GM21576 (cell line): ENCODE results near the gene HAUS3.

ENCODE experiments used
- ATAC-seq: cut with Tn5 transposase; IDR thresholded peaks from one replicate; pipeline ENCODE4 v1.9.1; 2021; ENCODE audit warnings: mild to moderate bottlenecking, moderate library complexity; ENCODE audit not compliant: unreplicated experiment

HAUS3 gene

GRCh38 chr4:2264481-2265041 is 22.6 kb upstream of the HAUS3 start:
- no peak for ATAC-seq

GRCh38 chr4:2263926-2264321 is 22.0 kb upstream of the HAUS3 start:
- no peak for ATAC-seq

- ATAC-seq: no peak
Observed at GRCh38 chr4:2262944-2263250, 21.0 kb upstream of the HAUS3 start.

DNA sequence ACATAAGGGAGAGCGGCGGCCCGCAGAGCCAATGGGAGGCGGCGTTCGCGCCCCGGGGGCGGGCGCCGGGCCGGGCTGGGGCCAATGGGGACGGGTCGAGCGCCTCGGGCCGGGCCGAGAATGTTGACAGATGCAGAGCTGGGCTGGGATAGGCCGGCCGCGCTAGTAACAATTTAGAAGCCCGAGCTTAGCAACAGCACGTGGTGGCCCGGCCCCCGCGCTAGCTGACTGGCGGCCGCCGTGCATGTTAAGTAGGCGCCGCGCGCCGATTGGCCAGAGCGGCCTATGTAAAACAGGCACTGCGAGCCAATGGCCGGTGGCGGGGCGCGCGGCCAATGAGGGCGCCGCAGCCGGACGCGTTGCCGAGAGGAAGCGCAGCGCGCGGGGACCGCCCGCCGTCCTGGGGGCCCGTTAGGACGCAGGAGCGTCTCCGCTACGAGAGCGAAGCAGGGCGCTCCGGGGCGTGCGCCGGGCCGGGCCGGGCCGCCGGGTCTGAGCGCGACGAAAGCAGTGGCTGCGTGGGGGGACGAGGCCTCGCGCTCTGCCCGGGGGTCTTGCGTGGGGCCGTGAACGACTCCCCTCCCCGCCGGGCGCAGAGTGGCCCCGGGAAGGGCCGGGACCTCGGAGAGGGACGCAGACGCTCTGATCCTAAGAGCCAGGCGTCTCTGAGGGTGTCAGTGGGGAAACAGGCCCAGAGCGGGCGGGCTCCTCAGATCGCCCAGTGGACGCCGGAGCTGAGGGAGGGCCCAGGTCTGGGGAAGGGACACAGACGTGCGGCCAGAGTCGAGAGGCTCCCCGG is 20.4 kb upstream of the HAUS3 start:
- ATAC-seq: peak; percentile 86

GRCh38 chr4:2261853-2262144 is 19.9 kb upstream of the HAUS3 start, which contains the start of gene MXD4:
TSS of gene MXD4 (minus strand) at chr4:2262109. CDS start at chr4:2261980, 129 bp downstream.
- no peak for ATAC-seq

DNA sequence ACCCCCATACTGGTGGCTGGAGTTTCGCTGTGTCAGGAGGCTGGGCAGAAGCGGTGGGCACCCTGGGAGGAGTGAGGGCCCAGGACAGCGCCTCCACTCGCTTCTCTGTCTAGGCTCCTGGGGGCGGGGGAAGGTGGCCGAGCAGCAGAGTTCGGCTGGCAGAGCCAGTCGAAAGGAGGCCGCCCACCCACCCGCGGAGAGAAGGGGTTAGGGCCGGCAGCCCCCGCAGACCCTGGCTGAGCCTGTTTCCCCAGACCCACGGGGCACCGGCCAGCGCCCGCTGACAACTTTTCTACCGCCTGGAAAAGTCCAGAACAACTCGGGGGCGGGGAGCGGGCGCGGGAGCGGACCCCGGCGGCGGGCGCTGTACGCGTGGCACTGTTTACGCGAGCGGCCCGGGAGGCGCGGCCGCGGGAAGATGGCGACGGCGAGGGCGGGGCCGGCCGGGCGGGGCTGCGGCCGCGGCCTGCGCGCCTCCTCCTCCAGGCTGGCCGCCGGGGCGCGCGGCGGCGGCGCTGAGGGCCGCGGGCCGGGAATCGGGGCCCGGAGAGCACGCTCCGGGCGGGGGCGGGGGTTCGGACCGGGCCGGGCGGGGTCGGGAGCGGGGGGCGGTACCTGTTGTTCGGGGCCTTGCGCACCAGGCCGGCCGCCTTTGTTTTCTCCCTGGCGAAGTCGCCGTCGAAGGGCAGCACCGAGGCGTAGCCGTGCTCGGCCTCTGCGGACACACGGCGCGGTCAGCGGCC is 19.4 kb upstream of the HAUS3 start:
- peak; percentile 19 for ATAC-seq

- ATAC-seq: no peak
Observed at GRCh38 chr4:2260344-2261109, 18.6 kb upstream of the HAUS3 start.

GRCh38 chr4:2259541-2260343 is 17.8 kb upstream of the HAUS3 start:
- no peak for ATAC-seq

GRCh38 chr4:2259036-2259540 is 17.2 kb upstream of the HAUS3 start:
- ATAC-seq: no peak

- no peak for ATAC-seq
Observed at GRCh38 chr4:2258091-2259035, 16.4 kb upstream of the HAUS3 start.

DNA sequence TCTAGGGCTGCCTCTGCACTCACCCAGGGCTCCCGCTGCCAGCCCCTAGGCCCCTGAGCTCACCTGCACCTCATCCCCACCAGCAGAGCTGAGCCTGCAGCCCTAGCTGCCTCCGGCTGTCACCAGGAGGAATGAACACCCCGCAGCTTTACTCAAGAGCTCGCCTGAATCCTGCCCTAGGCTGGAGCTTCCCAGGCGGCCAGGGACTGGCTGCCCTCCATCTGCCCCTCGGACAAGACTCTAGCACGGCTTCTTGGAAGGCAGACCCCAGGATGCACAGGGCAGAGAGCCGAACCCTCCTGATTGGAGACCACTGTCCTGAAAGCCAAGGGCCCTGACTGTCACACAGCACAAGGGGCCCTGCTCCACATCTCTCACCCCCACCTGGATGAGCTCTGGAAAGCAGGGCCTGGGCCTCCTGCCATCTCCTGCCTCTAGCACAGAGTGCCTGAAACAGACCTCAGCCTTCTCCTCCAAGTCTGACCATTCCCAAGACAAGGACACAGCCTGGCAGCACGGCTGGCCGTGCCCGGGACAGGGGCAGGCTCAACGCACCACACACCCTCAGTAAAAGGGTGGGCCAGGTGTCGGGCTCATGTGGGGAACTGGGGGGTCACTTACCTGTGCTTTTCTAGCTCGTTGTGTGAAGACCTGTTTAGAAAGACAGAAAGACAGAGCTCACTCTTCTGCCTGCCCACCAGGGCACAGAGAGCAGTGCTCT is 15.6 kb upstream of the HAUS3 start:
- no peak for ATAC-seq

DNA sequence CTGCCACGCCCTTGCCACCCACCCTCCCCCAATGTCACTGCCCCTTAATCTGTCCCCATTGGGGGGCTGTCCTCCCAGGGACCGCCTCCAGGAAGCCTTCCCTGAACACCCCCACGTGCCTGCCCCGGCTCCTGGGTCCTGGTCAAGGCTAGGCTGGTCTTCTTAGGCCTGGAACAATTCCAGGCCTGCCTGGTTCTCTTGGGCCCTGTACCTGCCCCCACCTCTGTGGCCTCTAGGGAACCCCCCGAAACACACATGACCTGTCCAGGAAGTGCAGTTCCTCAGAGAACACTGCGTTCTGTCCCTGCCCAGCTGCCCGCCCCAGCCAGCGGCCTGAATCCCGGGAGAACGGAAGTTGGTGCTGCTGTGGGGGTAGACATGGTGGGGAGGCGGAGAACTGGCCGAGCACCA is 14.9 kb upstream of the HAUS3 start:
- no peak for ATAC-seq

GRCh38 chr4:2256156-2256731 is 14.3 kb upstream of the HAUS3 start:
- ATAC-seq: no peak

GRCh38 chr4:2255501-2256155 is 13.7 kb upstream of the HAUS3 start:
- no peak for ATAC-seq

DNA sequence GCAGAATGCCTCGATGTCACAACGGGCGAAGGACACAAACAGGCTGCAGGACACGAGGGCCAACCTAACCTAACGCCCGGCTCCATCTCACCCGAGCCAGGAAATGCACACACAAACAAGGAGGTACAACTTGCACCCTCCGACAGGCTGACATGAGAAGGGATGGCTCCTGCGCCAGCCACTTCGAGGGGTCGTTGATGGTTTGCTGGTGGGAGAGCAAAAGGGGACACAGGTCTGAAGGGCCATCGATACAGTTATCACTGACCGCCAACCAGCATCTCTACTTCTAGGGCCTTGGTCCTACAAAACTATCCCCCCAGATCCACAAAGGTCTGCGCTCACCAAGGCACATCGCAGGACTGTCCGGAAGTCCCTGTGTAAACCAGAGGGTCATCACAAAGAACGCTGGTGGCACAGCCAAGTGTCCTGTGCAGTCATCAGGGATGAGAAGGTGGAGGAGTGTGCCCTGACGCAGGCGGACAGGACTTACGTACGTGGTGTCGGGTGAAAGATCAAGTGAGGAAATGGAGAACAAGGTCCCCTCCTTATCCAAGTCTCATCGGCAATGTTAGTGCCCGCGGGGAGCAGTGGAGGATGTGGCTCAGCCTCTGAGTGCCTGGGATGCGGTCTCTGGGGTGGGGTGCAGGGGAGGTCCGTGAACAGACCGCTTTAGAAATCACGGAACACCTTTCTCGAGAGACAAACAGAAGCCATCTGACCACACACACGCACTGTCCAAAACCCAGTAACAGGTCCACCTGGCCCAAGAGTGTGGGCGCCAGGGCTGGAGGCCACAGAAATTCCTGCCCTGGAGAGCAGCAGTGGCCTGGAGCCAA is 13.0 kb upstream of the HAUS3 start:
- no peak for ATAC-seq

DNA sequence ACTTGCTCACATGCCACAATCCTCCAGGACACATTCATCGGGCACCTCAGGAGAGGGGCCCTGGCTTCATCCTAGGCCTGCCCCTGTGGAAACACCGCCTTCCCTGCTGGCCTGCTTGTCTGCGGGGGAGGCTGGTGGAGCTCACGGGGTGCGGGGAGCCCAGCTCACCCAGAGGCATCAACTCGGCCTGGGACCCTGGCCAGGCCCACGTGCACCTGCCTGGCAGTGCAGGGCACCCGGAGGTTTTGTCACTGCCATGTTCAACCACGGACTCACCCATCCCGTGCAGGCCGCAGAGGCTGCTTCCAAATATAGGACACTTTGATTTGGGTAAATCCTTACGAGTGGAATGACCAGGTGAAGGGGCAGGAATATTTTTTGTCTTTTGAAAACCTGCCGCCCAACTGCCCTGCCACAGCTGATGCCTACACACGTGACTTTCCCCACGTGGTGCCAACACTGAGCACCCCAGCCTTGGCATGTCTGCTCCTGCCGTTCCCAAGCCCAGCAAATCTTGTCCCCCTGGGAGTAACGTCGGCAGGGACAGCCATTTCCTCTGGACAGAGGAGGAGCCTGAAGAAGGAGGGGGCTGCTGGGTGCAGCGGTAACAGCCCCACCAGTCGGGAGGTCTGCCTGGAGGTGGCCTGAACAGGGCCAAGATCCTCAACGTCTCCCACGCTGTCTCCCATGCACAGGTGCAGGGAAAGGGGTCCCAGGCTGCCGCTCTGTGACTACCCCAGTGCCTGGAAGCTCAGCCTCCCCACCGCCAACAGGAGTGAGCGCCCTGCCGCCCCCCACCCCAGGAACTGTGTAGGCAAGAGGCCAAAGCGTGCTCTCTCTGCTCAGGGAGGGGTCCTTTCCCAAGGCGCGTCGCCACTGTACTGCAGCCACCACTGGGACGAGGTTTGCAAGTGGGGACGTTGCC is 11.5 kb upstream of the HAUS3 start:
- no peak for ATAC-seq
